Neural cell (in vitro differentiated cells): ENCODE data around the gene ECT2L. TPM values are rescaled to one million over a fixed set of nuclear protein-coding genes. Genes with fewer than 3 reads are reported as not detected.

Source experiments
- H2AFZ ChIP-seq: fragments of 200-600, 300-800 bp; sonication (generic), shearing (Covaris generic); 2 replicates; pipeline ENCODE4 v1.6.0; 2014; ENCODE audit warnings: low read depth, mild to moderate bottlenecking, antibody characterized with exemption, low read length, moderate library complexity
- H3F3A ChIP-seq: fragments of 200-600 bp; shearing (Covaris generic); 2 replicates; pipeline ENCODE4 v1.6.1; 2016; ENCODE audit warnings: mild to moderate bottlenecking, moderate library complexity, mixed read lengths, antibody characterized with exemption, low read length; ENCODE audit not compliant: insufficient read depth, poor library complexity, severe bottlenecking
- H3K27ac ChIP-seq: fragments of 200-600, 300-800 bp; sonication (generic), shearing (Covaris generic); 2 replicates; pipeline ENCODE4 v1.5.1; 2014; ENCODE audit warnings: mild to moderate bottlenecking, low read length, moderate library complexity
- H3K27me3 ChIP-seq: fragments of 300-800, 200-600 bp; sonication (generic), shearing (Covaris generic); 2 replicates; pipeline ENCODE4 v1.6.0; 2014; ENCODE audit warnings: mild to moderate bottlenecking, low read depth, low read length, moderate library complexity; ENCODE audit not compliant: insufficient read depth
- H3K36me3 ChIP-seq: fragments of 300-800, 200-600 bp; sonication (generic), shearing (Covaris generic); 2 replicates; pipeline ENCODE4 v1.5.1; 2014; ENCODE audit warnings: mild to moderate bottlenecking, antibody characterized with exemption, low read length, moderate library complexity; ENCODE audit not compliant: insufficient read depth
- H3K4me2 ChIP-seq: fragments of 300-800, 200-600 bp; sonication (generic), shearing (Covaris generic); 2 replicates; pipeline ENCODE4 v1.6.0; 2014; ENCODE audit warnings: mild to moderate bottlenecking, low read length
- H3K4me3 ChIP-seq: fragments of 300-800, 200-600 bp; sonication (generic), shearing (Covaris generic); 2 replicates; pipeline ENCODE4 v1.5.1; 2014; ENCODE audit warnings: mild to moderate bottlenecking, low read length, moderate library complexity
- H3K79me2 ChIP-seq: fragments of 200-600 bp; shearing (Covaris generic); replicated peaks from 2 replicates; pipeline ENCODE4 v1.6.0; 2014; ENCODE audit warnings: mild to moderate bottlenecking, low read length, moderate library complexity; ENCODE audit not compliant: insufficient read depth
- H3K9ac ChIP-seq: fragments of 300-800, 200-600 bp; sonication (generic), shearing (Covaris generic); 2 replicates; pipeline ENCODE4 v1.6.1; 2016; ENCODE audit warnings: mild to moderate bottlenecking, low read length, mixed read lengths
- H3K9me2 ChIP-seq: fragments of 200-600 bp; shearing (Covaris generic); 2 replicates; pipeline ENCODE4 v1.6.1; 2016; ENCODE audit warnings: mild to moderate bottlenecking, low read length, mixed read lengths; ENCODE audit not compliant: insufficient read depth
- H3K9me3 ChIP-seq: fragments of 200-600, 300-800 bp; sonication (generic), shearing (Covaris generic); 2 replicates; pipeline ENCODE4 v1.6.1; 2016; ENCODE audit warnings: mild to moderate bottlenecking, mixed run types, low read length, moderate library complexity, mixed read lengths
- H4K20me1 ChIP-seq: fragments of 200-600 bp; shearing (Covaris generic); 2 replicates; pipeline ENCODE4 v1.6.1; 2016; ENCODE audit warnings: mild to moderate bottlenecking, mixed run types; ENCODE audit not compliant: insufficient read depth
- CTCF ChIP-seq: fragments of 450-650 bp; IDR thresholded peaks from 2 replicates; pipeline ENCODE4 v1.5.1; 2014; ENCODE audit warnings: antibody characterized with exemption, mild to moderate bottlenecking, moderate library complexity; ENCODE audit not compliant: poor library complexity, severe bottlenecking
- EP300 ChIP-seq: fragments of 450-650 bp; conservative IDR thresholded peaks from 2 replicates; pipeline ENCODE4 v1.6.1; 2014; ENCODE audit warnings: antibody characterized with exemption, mild to moderate bottlenecking, moderate library complexity; ENCODE audit not compliant: poor library complexity, severe bottlenecking
- EZH2 ChIP-seq: fragments of 200-600, 300-800 bp; shearing (Covaris generic), sonication (generic); IDR thresholded peaks from 2 replicates; pipeline ENCODE4 v1.6.1; 2014; ENCODE audit warnings: antibody characterized with exemption, low read length, borderline replicate concordance, mild to moderate bottlenecking; ENCODE audit not compliant: insufficient read depth, poor library complexity, severe bottlenecking
- MXI1 ChIP-seq: fragments of 450-650 bp; conservative IDR thresholded peaks from 2 replicates; pipeline ENCODE4 v1.6.1; 2014; ENCODE audit warnings: antibody characterized with exemption, mild to moderate bottlenecking; ENCODE audit not compliant: poor library complexity, severe bottlenecking
- POLR2AphosphoS5 ChIP-seq: IDR thresholded peaks from 2 replicates; pipeline ENCODE4 v1.6.1; 2012
- RAD21 ChIP-seq: fragments of 450-650 bp; conservative IDR thresholded peaks from 2 replicates; pipeline ENCODE4 v1.6.1; 2014; ENCODE audit warnings: antibody characterized with exemption, mild to moderate bottlenecking, moderate library complexity
- REST ChIP-seq: IDR thresholded peaks from 2 replicates; pipeline ENCODE4 v1.6.1; 2012; ENCODE audit warnings: borderline replicate concordance
- SMC3 ChIP-seq: fragments of 450-650 bp; conservative IDR thresholded peaks from 2 replicates; pipeline ENCODE4 v1.6.1; 2014; ENCODE audit warnings: antibody characterized with exemption, mild to moderate bottlenecking, moderate library complexity; ENCODE audit not compliant: poor library complexity
- TAF1 ChIP-seq: IDR thresholded peaks from 2 replicates; pipeline ENCODE4 v1.6.1; 2012; ENCODE audit warnings: low read depth
- polyA plus RNA-seq: library from polyadenylated mRNA; depleted of rRNA; stranded (reverse); fragments of >200 nt; gene quantifications from 2 replicates; pipeline ENCODE4 v1.2.3, GENCODE V29; 2014

The ECT2L gene
- polyA plus RNA-seq, 1 donor from 2014 or later = not detected

GRCh38 chr6:138824482-138825144 lies 28.7 kb downstream of the ECT2L start:
- Histone ChIP-seq H2AFZ (no peak overlapping the region), H3K9me2 (no peaks in the 10 kb centered on the region), H3K27ac (no peak overlapping the region), H3K36me3 (no peaks in the 10 kb centered on the region), H3K4me3 (no peak overlapping the region), H3K79me2 (no peaks in the 10 kb centered on the region), H3K9me3 (no peaks in the 10 kb centered on the region), H3K4me2 (no peak overlapping the region), H4K20me1 (no peaks in the 10 kb centered on the region), H3F3A (no peaks in the 10 kb centered on the region), H3K27me3 (no peaks in the 10 kb centered on the region), H3K9ac (no peak overlapping the region)
- TF ChIP-seq POLR2AphosphoS5 = no peak
- TF ChIP-seq MXI1 = no peak
- no peak for TF ChIP-seq SMC3
- no peak for TF ChIP-seq REST
- no peak for TF ChIP-seq RAD21
- no peak for TF ChIP-seq EZH2
- TF ChIP-seq TAF1 = no peak
- TF ChIP-seq EP300 = no peak
- TF ChIP-seq CTCF = no peak

GRCh38 chr6:138830248-138830647 lies 34.4 kb downstream of the ECT2L start:
- Histone ChIP-seq H4K20me1 (no peaks in the 10 kb centered on the region), H3K79me2 (no peaks in the 10 kb centered on the region), H3K27me3 (no peaks in the 10 kb centered on the region), H2AFZ (no peak overlapping the region), H3K9me2 (no peaks in the 10 kb centered on the region), H3K9ac (no peak overlapping the region), H3K4me2 (no peak overlapping the region), H3K9me3 (no peaks in the 10 kb centered on the region), H3K36me3 (no peaks in the 10 kb centered on the region), H3F3A (no peaks in the 10 kb centered on the region), H3K4me3 (no peak overlapping the region), H3K27ac (no peak overlapping the region)
- TF ChIP-seq CTCF (no peak), REST (no peak), RAD21 (no peak), TAF1 (no peak), POLR2AphosphoS5 (no peak), MXI1 (no peak), SMC3 (no peak), EZH2 (no peak), EP300 (no peak)
